UCSD-AML1 (cell line): Measurements from ENCODE around the gene EAF1.
"Not testable (repeated sequence)": the region's sequence is repeated elsewhere in the genome, so short reads cannot be mapped to it uniquely, and the experiment has no call there.

Experiments used
- DNase-seq: peaks from one replicate; lab custom pipeline; 2025; ENCODE audit not compliant: unreplicated experiment; lab: John Stamatoyannopoulos, UW

Gene EAF1

DNA sequence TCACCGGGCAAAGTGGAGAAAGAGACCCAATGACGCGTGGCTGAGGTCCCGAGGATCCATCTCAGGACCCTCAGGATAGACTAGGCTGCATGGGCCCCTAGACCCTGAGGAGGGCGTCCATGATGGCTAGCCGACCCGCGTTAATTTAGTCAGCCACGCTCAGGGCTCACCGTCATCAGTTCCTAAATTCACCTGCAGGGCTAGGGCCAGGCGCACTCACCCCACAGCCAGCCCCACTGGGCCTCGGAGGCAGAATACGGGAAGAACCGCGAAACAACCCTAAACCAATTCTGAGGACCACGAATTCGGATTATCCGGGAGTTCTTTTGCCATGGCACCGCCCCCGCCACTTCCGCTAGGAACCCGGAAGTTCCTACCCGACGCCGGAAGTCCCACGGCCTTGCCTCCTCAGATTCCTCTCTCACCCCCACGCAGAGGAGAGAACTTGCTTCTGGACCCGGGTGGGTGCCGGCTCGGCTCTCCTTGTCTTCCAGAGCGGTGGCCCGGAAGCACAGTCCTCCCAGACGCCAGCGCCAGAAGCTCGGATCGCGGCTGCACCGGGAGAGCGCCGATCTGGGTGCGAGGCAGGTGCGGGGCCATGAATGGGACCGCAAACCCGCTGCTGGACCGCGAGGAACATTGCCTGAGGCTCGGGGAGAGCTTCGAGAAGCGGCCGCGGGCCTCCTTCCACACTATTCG, at the start of gene EAF1, which contains the start of gene METTL6:
EAF1 (plus strand) TSS at position 417 of the 699 bp plus-strand sequence; CDS start at position 599, 182 bp downstream.
METTL6 (minus strand) TSS at position 363 of the 699 bp plus-strand sequence. CDS start 1,033 bp downstream, outside the sequence.
- peak; percentile 86 for DNase-seq

DNA sequence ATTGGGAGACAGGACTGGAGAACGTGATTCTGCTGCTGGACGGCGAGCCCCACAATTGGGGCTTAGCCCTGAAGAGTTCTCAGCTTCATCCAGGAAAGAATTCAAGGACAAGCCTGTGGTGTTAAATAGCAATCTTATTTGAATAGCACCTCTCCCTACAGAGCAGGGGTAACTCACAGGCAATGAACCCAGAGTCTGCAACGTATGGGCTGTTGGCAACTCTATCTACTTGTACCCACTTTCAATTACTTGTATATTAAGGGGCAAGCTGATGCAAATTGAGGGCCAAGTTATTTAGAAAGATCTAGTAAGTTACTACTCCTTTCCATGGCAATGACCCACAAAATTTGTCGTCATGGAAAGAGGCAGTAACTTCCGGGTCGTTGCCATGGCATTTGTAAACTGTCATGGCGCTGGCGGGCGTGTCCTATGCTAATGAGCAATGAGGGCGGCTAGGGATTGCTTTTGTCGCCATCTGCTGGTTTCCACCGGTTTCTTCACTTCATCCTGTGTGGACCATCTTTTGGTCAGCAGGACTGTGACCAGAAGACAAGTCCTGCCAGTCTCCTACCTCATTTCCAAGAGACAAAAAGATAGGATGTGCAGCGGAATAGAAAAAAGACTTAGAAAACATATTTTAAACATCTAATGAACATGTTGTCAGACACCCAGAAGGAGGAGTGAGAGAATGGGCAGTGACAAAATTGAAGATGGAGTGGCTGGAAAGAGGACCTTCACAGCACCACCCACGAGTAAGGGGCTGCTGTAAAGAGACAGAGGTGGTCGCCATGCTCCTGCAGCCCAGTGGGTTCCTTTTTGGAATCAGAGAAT, 49.2 kb upstream of the EAF1 start:
- peak; percentile 88 for DNase-seq

DNA sequence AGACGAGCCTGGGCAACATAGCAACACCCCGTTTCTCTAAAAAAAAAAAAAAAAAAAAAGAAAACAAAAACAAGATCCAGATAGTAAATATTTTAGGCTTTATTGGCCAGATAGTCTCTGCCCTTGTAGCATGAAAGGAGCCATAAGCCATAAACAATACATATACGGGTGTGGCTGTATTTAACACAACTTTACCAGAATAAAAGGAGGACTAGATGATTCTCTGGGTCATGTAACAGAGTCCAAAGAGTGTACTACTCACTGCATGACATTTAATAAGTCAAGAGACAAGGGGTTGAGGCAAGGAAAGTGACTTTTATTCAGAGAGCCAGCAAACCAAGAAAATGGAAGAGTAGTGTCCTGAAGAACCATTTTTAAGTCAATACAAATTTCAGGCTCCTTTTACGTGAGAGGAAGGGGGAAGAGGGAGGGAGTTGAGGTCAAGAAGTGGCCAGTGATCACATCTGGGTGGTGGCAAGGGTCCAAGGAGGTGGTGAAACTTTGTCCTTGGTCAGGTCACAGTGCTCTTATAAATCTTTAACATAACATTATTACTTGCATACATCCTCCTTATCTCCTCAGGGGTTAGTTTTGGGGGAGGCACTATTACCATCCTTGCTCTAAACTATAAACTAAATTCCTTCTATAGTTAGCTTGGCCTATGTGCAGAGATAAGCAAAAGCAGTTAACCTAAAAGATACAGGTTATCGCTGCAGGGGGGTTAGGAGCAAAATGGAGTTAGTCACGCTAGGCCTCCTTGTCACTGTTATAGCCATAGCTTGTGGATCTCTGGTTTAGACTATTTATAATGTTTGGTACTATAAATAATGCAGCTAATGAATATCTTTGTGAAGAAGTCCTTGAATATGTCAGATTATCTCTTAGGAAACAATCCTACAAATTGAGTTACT, 46.2 kb upstream of the EAF1 start:
- no peak for DNase-seq

DNA sequence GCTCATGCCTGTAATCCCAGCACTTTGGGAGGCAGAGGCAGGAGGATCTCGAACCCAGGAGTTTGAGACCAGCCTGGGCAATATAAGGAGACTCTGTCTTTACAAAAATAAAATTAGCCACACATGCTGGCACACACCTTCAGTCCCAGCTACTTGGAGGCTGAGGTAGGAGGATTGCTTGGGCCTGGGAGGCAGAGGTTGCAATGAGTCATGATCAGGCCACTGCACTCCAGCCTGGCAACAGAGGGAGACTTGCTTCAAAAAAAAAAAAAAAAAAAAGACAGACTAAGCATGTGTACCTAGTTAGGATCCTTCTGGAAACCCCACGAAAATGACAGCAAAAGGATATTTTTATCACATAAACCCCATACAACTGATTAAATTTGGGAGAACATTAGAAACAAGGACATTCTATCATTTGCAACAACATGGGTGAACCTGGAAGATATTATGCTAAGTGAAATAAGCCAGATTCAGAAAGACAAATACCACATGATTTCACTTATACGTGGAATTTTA, 44.9 kb upstream of the EAF1 start:
- no peak for DNase-seq

DNA sequence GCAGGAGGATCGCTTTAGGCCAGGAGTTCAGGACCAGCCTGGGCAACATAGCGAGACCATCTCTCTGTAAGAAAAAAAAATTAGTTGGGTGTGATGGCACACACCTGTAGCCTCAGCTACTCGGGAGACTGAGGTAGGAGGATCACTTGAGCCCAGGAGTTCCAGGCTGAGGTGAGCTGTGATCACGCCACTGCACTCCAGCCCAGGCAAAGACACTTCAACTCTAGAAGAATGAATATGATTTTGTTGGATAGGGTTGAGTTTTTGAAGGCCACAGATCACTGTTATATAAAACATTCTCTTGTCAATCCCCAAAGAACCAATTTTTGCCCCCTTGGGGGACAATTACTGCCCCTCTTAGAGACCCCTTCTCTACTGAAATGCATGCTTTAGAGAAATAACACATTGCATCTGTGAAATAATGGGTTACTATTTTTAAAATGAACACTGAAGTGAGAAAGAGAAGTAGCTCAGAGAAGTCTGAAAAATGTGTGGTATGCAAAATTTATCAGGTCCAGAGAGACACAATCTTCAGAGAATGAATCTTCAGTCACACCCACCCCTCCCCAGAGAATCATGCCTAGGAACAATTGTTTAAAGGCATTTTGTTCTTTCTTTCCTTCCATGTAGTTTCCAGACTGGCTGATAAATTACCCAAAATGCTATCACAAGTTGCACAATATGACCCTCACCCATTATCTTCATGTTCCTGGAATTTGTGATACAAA, 42.7 kb upstream of the EAF1 start:
- DNase-seq = no peak

DNA sequence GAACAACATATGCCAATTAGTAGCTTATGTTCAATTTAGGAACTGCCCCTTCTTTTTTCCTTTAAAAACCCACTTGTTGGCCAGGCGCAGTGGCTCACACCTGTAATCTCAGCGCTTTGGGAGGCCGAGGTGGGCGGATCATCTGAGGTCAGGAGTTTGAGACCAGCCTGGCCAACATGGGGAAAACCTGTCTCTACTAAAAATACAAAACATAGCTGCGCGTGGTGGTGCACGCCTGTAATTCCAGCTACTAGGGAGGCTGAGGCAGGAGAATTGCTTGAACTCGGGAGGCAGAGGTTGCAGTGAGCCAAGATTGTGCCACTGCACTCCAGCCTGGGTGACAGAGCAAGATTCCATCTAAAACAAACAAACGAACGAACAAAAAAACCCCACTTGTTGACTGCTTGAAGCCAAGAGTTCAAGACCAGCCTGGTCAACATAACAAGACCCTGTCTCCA, 42.1 kb upstream of the EAF1 start:
- not testable (repeated sequence) for DNase-seq

DNA sequence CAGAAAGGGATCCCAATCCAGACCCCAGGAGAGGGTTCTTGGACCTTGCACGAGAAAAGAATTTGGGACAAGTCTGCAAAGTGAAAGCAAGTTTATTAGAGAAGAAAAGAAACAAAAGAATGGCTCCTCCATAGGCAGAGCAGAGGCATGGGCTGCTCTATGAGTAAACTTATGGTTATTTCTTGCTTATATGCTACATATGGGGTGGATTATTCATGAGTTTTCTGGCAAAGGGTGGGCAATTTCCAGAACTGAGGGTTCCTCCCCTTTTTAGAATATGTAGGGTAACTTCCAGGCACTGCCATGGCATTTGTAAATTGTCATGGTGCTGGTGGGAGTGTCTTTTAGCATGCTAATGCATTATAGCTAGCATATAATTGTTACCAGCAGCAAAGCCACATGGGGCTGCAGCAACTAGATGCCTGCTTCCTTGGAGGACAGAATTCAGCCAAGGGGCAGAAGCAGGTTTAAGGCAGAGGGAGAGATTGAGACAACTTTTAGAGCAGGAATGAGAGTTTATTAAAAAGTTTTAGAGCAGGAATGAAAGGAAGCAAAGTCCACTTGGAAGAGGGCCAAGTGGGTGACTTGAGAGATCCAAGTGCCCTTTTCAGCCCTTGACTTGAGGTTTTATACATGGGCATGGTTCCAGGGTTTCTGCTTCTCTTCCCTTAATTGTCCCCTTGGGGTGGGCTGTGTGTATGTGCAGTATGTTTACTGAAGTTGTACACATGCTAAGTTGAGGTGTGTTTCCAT, 41.3 kb upstream of the EAF1 start:
- no peak for DNase-seq

DNA sequence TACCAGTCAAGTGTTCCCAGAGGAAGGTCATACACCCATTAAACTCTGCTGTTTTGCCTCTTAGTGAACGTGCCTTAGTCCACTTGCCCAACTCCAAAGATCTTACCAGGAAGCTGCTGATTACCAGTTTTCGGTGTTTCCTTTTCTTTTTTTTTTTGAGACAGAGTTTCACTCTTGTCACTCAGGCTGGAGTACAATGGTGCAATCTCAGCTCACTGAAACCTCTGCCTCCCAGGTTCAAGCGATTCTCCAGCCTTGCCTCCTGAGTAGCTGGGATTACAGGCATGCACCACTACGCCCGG, 40.8 kb upstream of the EAF1 start:
- DNase-seq = not testable (repeated sequence)

DNA sequence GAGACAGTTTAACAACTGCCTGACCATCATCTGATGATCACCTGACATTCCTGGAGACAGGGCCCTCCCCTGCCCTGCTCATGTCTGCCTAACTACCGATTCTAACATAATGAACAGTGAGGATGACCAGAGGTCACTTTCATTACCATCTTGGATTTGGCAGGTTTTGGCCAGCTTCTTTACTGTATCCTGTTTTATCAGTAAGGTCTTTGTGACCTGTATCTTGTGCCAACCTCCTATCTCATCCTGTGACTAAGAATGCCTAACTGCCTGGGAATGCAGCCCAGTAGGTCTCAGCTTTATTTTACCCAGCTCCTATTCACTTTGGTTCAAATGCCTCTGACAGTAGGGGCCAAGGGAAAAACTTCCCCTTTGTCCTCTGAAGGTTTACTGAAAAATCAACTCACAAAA, 40.2 kb upstream of the EAF1 start:
- no peak for DNase-seq

DNA sequence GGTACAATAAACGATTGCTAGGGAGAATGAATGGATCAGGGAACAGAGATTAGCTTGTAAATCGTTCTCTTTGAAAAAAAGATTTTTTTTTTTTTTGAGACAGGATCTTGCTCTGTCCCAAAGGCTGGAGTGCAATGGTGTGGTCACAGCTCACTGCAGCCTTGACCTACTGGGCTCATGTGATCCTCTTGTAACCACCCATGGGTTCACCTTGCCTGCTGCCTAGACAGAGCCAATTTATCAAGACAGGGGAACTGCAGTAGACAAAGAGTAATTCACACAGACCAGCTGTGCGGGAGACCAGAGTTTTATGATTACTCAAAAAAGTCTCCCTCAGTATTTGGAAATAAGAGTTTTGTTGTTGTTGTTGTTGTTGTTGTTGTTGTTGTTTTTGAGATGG, 39.7 kb upstream of the EAF1 start:
- DNase-seq = no peak

DNA sequence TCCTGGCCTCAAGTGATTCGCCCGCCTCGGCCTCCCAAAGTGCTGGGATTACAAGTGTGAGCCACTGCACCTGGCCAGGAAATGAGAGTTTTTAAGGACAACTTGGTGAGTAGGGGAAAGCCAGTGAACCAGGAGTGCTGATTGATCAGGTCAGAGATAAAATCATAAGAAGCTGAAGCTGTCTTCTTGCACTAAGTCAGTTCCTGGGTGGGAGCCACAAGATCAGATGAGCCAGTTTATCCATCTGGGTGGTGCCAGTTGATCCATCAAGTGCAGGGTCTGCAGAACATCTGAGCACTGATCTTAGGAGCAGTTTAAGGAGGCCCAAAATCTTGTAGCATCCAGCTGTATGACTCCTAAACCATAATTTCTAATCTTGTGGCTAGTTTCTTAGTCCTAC, 39.1 kb upstream of the EAF1 start:
- DNase-seq = not testable (repeated sequence)

DNA sequence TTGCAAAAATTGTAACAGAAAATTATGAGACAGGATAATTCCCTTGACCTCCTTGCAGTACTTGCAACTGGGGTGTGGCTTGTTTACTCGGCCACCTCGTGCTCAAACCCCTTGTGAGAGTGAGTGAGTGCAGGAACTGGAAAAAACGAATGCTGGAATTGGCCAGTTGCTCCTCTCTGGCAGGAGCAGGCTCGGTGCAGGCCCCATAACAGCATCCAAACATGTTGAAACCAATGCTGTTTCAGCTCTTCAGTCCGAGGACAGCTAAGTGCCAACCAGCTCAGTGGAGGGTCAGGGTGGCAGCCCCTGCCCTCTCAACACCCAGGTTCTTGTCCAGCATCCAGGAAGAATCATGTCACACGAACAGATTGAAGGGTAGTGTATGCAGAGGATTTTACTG, 36.9 kb upstream of the EAF1 start:
- no peak for DNase-seq

DNA sequence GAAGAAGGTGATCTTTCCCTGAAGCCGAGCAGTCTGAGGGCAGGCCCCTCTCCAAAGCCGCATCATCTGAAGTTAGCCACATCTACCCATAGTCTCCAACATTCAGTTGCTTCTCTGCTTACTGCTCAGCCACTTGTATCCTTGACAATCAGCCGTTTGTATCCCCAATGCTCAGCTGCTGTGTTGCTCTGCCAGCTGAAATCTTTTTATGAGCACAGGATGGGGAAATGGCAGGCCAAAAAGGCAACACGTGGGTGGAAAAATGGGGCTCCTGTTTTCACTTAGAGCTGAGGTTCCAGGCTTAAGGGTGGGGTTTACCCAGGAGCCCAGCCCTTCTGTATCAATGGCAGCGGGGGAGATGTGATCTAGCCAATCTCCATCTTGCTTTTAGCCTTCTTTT, 36.4 kb upstream of the EAF1 start:
- DNase-seq = no peak

DNA sequence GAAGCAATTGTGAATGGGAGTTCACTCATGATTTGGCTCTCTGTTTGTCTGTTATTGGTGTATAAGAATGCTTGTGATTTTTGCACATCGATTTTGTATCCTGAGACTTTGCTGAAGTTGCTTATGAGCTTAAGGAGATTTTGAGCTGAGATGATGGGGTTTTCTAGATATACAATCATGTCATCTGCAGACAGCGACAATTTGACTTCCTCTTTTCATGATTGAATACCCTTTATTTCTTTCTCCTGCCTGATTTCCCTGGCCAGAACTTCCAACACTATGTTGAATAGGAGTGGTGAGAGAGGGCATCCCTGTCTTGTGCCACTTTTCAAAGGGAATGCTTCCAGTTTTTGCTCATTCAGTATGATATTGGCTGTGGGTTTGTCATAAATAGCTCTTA, 34.1 kb upstream of the EAF1 start:
- DNase-seq = not testable (repeated sequence)

DNA sequence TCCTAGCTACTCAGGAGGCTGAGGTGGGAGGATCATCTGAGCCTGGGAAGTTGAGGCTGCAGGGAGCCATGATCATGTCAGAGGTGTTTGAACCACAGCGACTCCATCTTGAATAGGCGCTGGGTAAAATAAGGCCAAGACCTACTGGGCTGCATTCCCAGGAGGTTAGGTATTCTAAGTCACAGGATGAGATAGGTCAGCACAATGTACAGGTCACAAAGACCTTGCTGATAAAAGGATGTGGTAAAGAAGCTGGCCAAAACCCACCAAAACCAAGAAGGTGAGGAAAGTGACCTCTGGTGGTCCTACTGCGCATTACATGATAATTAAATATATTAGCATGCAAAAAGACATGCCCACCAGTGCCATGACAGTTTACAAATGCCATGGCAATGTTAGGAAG, 28.7 kb upstream of the EAF1 start:
- DNase-seq = not testable (repeated sequence)

DNA sequence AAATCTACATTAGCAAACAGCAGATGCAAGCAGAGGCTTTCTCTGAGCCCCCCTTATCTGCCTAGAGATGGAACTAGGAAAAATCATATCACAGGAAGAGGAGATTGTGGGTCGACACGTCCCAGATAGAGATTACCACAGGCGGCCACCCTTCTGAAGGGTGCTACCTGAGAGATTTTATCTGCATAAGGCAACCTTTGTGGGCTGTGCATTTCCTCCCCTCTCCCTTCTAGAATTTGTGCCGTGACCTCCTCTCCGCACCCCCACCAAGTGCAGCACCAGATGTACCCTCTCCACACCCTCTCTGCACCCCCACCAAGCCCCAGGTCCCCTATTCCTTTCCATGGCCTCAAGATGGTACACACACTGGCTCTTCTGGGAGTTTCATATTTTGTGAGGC, 27.4 kb upstream of the EAF1 start:
- no peak for DNase-seq

DNA sequence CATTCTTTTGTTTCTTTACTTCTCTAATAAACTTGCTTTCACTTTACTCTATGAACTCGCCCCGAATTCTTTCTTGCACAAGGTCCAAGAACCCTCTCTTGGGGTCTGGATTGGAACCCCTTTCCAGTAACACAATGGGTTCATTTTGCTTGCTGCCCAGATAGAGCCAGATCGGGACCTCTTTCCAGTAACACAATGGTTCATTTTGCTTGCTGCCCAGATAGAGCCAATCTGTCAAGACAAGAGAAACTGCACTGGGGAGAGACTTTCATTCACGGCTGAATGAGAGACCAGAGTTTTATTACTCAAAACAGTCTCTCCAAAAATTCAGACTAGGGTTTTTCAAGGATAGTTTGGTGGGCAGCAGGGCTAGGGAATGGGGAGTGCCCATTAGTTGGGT, 25.5 kb upstream of the EAF1 start:
- DNase-seq = no peak

DNA sequence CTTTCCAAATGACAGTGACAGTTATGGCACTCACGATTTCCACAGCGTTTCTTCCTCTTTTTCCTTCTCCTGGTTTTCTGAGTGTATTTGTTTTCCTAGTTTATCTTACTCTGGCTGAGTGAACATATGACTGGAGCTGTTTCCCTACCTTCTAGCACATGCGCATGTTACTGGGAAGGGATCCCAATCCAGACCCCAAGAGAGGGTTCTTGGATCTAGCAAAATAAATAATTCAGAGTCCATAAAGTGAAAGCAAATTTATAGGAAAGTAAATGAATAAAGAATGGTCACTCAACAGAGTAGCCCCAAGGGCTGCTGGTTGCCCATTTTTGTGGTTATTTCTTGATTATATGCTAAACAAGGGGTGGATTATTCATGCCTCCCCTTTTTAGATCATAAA, 23.9 kb upstream of the EAF1 start:
- DNase-seq = no peak

DNA sequence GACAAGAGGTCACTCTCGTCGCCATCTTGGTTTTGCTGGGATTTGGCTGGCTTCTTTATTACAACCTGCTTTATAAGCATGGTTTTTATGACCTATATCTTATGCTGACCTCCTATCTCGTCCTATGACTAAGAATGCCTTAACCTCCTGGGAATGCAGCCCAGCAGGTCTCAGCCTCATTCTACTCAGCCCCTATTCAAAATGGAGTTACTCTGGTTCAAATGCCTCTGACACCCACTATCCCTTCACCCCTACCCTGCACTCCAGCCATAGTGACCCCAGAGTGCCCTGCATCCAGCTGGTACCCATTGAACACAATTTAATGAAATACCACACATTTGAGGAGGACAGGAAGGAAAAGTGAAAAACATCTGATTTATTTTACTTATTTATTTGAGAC, 23.4 kb upstream of the EAF1 start:
- no peak for DNase-seq

DNA sequence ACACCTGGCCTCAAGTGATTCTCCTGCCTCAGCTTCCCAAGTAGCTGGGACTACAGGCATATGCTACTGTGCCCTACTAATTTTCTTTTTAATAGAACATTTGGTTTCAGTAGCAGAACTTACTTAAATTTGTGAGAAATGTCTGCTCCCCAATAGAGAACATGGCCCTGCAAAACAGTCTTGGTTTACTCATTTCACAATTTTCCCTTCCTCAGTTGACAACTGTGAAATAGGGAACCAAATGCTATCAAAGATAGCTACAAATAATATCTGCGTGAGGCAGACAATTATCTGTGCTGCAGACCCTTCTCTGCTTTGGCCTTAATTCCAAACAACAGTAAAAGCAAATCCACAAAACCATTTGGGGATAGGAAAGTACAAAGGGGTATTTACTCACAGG, 22.6 kb upstream of the EAF1 start:
- no peak for DNase-seq
